Measurements from ENCODE around the gene STK32C.
"Not testable (repeated sequence)": the region's sequence is repeated elsewhere in the genome, so short reads cannot be mapped to it uniquely, and the experiment has no call there.

Gene STK32C

GRCh38 chr10:132281915-132282666 is 25.7 kb downstream of the STK32C start:
- no peak for DNase-seq (ENCODE audit: low read depth)

GRCh38 chr10:132280646-132281074 is 27.1 kb downstream of the STK32C start:
- DNase-seq (ENCODE audit: low read depth), result no peak

GRCh38 chr10:132279873-132280645 is 27.7 kb downstream of the STK32C start:
- DNase-seq (ENCODE audit: low read depth), result no peak

- no peak for DNase-seq (ENCODE audit: low read depth)
These were observed 30.4 kb downstream of the STK32C start for GRCh38 chr10:132277311-132277741.

GRCh38 chr10:132276706-132277105 is 31.0 kb downstream of the STK32C start:
- no peak for DNase-seq (ENCODE audit: low read depth)

GRCh38 chr10:132276179-132276675 is 31.5 kb downstream of the STK32C start:
- no peak for DNase-seq (ENCODE audit: low read depth)

GRCh38 chr10:132275426-132276178 is 32.1 kb downstream of the STK32C start:
- DNase-seq (ENCODE audit: low read depth), result no peak

GRCh38 chr10:132274986-132275385 is 32.8 kb downstream of the STK32C start:
- DNase-seq (ENCODE audit: low read depth), result no peak

- DNase-seq (ENCODE audit: low read depth), result no peak
These were observed 33.2 kb downstream of the STK32C start for GRCh38 chr10:132274581-132274980.

- no peak for DNase-seq (ENCODE audit: low read depth)
These were observed 33.8 kb downstream of the STK32C start for GRCh38 chr10:132273966-132274365.

GRCh38 chr10:132273304-132273944 is 34.3 kb downstream of the STK32C start:
- DNase-seq (ENCODE audit: low read depth), result no peak

GRCh38 chr10:132272231-132272971 is 35.3 kb downstream of the STK32C start:
- no peak for DNase-seq (ENCODE audit: low read depth)

- no peak for DNase-seq (ENCODE audit: low read depth)
These were observed 36.1 kb downstream of the STK32C start for GRCh38 chr10:132271458-132272230.

GRCh38 chr10:132270721-132271457 is 36.9 kb downstream of the STK32C start:
- no peak for DNase-seq (ENCODE audit: low read depth)

GRCh38 chr10:132270256-132270655 is 37.5 kb downstream of the STK32C start:
- no peak for DNase-seq (ENCODE audit: low read depth)

GRCh38 chr10:132269266-132270230 is 38.2 kb downstream of the STK32C start:
- no peak for DNase-seq (ENCODE audit: low read depth)

GRCh38 chr10:132267916-132268315 is 39.8 kb downstream of the STK32C start:
- DNase-seq (ENCODE audit: low read depth), result not testable (repeated sequence)

GRCh38 chr10:132266594-132267161 is 41.1 kb downstream of the STK32C start:
- no peak for DNase-seq (ENCODE audit: low read depth)
